ENCODE results near the gene NET1. TPM values are rescaled to one million over a fixed set of nuclear protein-coding genes. Genes with fewer than 3 reads are reported as not detected.

NET1 gene, protein sequence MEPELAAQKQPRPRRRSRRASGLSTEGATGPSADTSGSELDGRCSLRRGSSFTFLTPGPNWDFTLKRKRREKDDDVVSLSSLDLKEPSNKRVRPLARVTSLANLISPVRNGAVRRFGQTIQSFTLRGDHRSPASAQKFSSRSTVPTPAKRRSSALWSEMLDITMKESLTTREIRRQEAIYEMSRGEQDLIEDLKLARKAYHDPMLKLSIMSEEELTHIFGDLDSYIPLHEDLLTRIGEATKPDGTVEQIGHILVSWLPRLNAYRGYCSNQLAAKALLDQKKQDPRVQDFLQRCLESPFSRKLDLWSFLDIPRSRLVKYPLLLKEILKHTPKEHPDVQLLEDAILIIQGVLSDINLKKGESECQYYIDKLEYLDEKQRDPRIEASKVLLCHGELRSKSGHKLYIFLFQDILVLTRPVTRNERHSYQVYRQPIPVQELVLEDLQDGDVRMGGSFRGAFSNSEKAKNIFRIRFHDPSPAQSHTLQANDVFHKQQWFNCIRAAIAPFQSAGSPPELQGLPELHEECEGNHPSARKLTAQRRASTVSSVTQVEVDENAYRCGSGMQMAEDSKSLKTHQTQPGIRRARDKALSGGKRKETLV
- total RNA-seq = 23.2 to 47.5 TPM (median 42.3 TPM) in 3 replicates
- long read RNA-seq, transcript NET1-202 (10 exons, 3,253 nt) = major isoform, 22 of 34 reads
- long read RNA-seq, partial matches to known transcripts = 8 of 34 reads
- long read RNA-seq, other reads (novel, unspliced or antisense) = 2 of 34 reads

DNA sequence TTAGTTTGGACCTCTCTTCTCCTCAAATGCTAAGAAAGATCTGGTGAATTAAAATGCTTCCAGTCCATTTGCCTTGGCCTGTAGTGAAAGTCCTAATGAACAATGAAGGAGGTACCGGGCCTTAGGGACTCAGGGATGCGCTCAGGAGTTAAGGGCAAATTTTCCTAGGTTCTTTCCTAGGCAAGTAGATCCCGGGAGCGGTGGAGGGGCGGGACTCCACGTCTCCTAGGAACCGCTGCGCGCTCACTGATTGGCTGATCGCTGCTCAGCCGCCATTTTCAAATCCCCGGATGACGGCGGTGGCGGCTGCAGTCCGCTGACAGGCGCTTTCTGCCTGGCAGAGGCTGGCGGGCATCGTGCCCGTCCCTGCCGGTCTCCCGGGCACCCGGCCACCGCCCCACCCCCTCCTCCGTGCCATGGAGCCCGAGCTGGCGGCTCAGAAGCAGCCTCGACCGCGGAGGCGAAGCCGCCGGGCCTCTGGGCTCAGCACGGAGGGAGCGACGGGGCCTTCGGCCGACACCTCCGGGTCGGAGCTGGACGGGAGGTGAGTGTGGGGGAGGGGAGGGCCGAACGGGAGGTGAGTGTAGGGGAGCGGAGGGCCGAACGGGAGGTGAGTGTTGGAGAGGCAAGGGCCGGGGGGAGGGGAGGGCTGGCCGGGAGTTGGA is at the start of gene NET1:
Gene NET1 (plus strand): TSS at position 281 of the 665 bp plus-strand sequence. CDS start 136 bp downstream, at position 417.
- DNase-seq (ENCODE audit: low spot score) = peak; percentile 94
- TF ChIP-seq, protein P1, sequence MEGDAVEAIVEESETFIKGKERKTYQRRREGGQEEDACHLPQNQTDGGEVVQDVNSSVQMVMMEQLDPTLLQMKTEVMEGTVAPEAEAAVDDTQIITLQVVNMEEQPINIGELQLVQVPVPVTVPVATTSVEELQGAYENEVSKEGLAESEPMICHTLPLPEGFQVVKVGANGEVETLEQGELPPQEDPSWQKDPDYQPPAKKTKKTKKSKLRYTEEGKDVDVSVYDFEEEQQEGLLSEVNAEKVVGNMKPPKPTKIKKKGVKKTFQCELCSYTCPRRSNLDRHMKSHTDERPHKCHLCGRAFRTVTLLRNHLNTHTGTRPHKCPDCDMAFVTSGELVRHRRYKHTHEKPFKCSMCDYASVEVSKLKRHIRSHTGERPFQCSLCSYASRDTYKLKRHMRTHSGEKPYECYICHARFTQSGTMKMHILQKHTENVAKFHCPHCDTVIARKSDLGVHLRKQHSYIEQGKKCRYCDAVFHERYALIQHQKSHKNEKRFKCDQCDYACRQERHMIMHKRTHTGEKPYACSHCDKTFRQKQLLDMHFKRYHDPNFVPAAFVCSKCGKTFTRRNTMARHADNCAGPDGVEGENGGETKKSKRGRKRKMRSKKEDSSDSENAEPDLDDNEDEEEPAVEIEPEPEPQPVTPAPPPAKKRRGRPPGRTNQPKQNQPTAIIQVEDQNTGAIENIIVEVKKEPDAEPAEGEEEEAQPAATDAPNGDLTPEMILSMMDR (IDR thresholded peaks at IDR 0.05) = no peak
- Mint-ChIP-seq H3K27ac (ENCODE audit: unreplicated experiment) (peak within 1 kb of the TSS; percentile 43), H3K4me3 (ENCODE audit: unreplicated experiment) (no peak within 1 kb of the TSS), H3K27me3 (ENCODE audit: low read depth) (peaks cover 12% of the 10 kb centered on the region), H3K36me3 (ENCODE audit: low read depth) (no peaks in the 10 kb centered on the region), H3K9me3 (ENCODE audit: low read depth) (peaks cover 3% of the 10 kb centered on the region), H3K4me1 (ENCODE audit: low read depth) (peaks cover 4% of the 10 kb centered on the region)

DNA sequence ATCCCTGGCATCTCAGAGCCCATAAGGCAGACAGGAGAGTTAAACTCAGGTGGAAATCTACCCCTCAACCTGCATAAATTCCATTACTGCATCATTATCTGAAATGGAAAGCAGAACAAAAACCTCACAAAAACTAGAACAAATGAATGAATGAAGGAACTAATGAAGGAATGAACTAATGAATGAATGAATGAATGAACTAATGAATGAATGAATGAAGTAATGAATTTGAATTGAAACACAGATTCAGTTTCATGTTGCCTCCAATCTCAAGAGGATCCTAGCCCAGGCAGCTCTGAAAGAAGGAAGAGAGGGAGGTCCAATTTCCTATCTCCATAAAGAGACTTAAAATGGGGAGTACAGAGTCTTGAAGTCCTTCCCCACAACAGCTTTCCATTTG is 49.5 kb upstream of the NET1 start:
- TF ChIP-seq, protein P1 (IDR thresholded peaks at IDR 0.05) = no peak
- no peaks in the 10 kb centered on the region for H3K36me3 Mint-ChIP-seq (ENCODE audit: low read depth)
- DNase-seq (ENCODE audit: low spot score) = no peak
- peaks cover 2% of the 10 kb centered on the region for H3K9me3 Mint-ChIP-seq (ENCODE audit: low read depth)
- H3K4me3 Mint-ChIP-seq (ENCODE audit: unreplicated experiment) = no peak overlapping the region
- no peak overlapping the region for H3K27ac Mint-ChIP-seq (ENCODE audit: unreplicated experiment)
- H3K4me1 Mint-ChIP-seq (ENCODE audit: low read depth) = no peaks in the 10 kb centered on the region
- peaks cover 76% of the 10 kb centered on the region for H3K27me3 Mint-ChIP-seq (ENCODE audit: low read depth)

DNA sequence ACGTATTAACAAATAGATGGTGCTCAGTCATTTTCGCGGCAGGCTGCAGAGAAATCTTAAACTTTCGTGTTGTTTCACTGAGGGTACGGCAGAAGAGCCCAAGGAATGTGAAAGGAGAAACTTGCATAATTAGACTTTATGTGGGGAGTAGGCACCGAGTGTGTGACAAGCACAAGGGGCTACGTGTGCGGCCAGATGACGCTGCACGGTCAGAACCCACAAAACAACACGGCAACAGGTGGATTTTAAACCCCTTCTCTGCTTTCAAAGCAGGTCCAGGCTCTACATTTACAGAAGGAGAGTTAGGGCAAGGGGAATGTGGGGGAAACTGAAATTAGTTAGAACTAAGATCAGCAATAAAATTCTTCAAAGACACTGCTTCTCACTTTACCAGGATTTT is 48.0 kb upstream of the NET1 start:
- TF ChIP-seq, protein P1 (IDR thresholded peaks at IDR 0.05) = no peak
- H3K27ac Mint-ChIP-seq (ENCODE audit: unreplicated experiment) = no peak overlapping the region
- no peaks in the 10 kb centered on the region for H3K4me1 Mint-ChIP-seq (ENCODE audit: low read depth)
- H3K27me3 Mint-ChIP-seq (ENCODE audit: low read depth) = peaks cover 79% of the 10 kb centered on the region
- H3K4me3 Mint-ChIP-seq (ENCODE audit: unreplicated experiment) = no peak overlapping the region
- DNase-seq (ENCODE audit: low spot score) = no peak
- H3K36me3 Mint-ChIP-seq (ENCODE audit: low read depth) = no peaks in the 10 kb centered on the region
- no peaks in the 10 kb centered on the region for H3K9me3 Mint-ChIP-seq (ENCODE audit: low read depth)

DNA sequence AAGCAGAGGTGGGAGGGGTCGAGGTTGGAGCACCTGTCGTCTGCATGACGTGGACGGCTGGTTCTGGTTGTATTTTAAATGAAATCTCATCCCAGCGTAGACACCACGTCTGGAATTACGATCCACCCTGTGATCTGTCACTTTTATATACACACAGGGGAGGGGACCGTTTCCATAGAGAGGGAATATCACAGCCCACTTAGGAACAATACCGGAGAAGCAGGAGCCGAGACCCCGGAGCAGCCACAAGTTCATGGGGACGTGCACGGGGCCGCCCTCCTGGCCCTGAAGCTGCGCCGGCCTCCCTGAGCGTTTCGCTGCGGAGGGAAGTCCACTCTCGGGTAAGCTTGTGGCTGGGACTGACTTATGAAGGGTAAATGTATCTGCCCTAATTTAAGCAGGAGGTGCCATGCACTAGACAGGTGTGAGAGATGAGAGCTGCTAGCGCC is 47.4 kb upstream of the NET1 start, which contains the start of gene UCN3:
Gene UCN3 (plus strand): TSS at position 77 of the 449 bp plus-strand sequence. CDS start 8,755 bp downstream, outside the sequence.
- Mint-ChIP-seq H3K4me1 (ENCODE audit: low read depth) (no peaks in the 10 kb centered on the region), H3K36me3 (ENCODE audit: low read depth) (no peaks in the 10 kb centered on the region), H3K4me3 (ENCODE audit: unreplicated experiment) (no peak within 1 kb of the TSS), H3K27ac (ENCODE audit: unreplicated experiment) (no peak within 1 kb of the TSS), H3K9me3 (ENCODE audit: low read depth) (no peaks in the 10 kb centered on the region), H3K27me3 (ENCODE audit: low read depth) (peaks cover 78% of the 10 kb centered on the region)
- DNase-seq (ENCODE audit: low spot score) = no peak
- TF ChIP-seq, protein P1 (IDR thresholded peaks at IDR 0.05) = no peak

DNA sequence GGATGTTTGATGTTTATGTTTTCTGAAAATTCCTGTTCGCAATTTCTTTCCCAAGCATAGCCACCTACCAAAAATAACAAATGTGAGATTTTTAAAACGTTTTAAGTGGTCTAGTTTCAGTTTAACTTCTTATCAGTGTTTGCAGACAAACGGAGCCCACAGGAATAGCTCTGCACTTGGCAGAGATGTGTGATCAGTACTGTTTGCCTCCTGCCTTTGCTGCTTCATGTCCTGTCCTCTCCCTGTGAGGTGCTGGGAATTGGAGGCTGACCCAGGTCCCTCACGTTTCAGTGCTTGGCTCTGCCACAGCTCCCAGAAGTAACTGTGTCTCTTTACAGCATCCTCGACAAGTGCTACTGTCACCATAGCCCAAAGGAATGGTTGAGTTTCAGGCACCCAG is 46.4 kb upstream of the NET1 start:
- peaks cover under 1% of the 10 kb centered on the region for H3K9me3 Mint-ChIP-seq (ENCODE audit: low read depth)
- TF ChIP-seq, protein P1 (IDR thresholded peaks at IDR 0.05) = no peak
- no peak overlapping the region for H3K27ac Mint-ChIP-seq (ENCODE audit: unreplicated experiment)
- H3K4me3 Mint-ChIP-seq (ENCODE audit: unreplicated experiment) = no peak overlapping the region
- no peaks in the 10 kb centered on the region for H3K4me1 Mint-ChIP-seq (ENCODE audit: low read depth)
- no peak for DNase-seq (ENCODE audit: low spot score)
- H3K36me3 Mint-ChIP-seq (ENCODE audit: low read depth) = no peaks in the 10 kb centered on the region
- H3K27me3 Mint-ChIP-seq (ENCODE audit: low read depth) = peaks cover 70% of the 10 kb centered on the region
